NCI-H1092 (cell line): Measurements from ENCODE around the gene PIK3AP1.
"Not testable (repeated sequence)": the region's sequence is repeated elsewhere in the genome, so short reads cannot be mapped to it uniquely, and the experiment has no call there.

Experiments
- DNase-seq: peaks from one replicate; lab custom pipeline; 2025; lab: John Stamatoyannopoulos, UW

The PIK3AP1 gene

DNA sequence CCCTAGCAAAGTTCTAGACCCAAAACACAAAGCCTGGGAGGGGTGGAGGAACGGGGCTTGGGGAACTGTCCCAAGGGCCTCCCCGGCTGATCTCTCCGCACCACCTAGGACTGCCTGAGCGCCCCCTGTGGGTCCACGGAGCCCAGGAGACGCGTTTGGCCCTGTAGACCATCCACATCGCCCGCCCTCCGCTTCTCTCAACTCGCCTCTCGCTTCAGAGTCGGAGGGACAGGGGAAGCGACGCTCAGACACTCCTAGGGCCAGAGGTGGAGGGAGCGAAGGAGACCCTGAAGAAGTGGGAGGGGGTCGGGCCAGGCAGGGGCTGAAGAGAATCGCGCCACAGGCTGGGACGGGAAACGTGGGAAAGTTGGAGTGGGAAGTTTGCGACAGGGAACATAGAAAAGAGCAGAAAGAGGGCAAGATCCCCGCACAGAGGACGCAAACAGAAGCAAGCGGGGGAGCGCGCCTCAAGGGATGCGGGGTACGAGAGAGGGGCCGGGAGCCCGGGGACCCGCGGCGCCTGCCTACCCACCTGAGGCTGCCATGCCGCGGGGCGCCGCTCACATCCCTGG is 378 bp downstream of the PIK3AP1 start:
- no peak for DNase-seq

DNA sequence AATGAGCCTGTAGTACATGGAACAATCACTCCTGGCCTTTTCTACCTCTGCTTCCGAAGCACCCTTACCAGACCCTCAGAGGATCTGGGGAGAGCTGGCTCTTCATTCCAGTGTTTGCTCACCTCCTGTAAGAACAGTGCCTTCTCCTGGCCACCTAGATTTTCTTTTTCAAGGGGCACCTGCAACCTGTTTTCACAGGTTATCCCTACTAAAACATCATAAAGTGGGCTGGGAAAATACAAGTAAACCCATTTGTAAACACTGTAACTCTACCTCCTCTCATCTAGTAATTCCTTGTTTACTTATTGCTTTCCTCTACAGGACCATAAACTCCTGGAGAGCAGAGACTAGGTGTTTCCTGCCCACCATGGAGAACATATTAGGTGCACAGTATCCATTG is 1.1 kb downstream of the PIK3AP1 start:
- DNase-seq: no peak

DNA sequence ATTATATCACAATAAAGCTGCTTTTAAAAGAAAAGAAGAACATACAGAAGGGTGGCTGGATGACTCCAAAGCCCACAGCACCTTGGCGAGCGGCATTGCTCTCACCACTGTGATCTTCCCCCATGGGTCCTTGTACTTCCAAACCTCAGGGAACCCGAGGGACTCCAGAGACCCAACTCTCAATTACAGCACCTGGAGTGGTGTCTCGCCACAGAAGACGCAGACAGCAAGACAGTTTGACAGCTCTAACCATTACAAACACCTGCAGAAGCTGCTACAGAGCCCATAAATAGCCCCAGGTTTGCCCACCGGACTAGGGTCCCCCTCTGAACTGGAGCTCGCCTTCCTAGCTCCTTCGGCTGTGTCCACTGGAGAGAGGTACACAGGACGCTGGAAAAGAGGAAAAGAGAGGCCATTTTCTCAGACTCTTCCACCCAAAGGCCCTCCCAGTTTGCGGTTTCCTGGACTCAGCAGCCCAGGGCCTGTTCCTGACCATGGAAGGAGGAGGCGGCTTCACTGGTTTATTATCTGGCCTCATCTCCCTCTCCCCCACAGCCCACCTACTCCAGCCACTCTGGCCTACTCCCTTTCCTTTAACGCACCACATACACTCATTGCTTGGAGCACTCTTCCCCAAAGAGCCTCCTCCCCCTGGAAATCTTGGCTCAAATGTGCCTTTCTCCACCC is 1.9 kb downstream of the PIK3AP1 start:
- no peak for DNase-seq

DNA sequence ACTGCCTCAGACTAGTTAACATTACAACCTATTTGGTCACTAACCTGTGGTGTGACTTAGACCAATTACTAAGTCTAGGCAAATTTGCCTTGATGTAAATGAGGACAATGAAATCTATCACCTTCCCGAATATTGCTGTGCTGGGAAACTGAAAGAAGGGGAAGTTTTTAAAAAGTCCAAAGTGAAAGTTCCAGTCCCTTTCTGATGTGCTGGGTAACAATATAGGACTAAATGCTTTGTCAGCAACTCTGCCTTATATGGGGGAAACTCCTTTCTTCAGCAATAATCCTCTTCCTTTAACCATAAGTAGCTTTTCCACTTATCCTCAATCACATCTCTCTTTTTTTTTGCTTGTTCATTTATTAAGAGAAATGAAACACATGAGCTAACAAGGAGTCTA is 3.9 kb downstream of the PIK3AP1 start:
- no peak for DNase-seq

DNA sequence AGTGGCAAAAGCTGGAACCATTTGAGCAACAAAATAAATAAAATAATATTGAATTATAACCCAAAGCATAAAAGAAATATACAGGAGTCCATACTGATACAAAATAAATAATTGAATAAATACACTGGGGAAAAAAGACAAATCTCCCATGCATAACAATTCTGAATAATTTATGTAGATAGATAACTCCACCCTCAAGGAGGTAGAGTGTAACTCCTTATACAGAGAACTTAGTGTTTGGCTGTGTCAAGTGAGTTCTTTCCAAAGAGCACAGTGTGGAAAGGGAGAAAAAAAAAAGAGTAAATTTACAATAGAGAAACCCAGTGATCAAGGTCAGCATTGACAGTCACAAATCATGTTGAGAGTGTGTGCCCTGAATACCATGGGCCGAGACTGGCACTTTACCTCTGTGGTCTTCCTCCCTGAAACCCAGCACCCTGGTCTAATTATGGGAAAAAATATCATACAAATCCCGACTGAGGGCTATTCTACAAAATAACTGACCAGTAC is 5.5 kb downstream of the PIK3AP1 start:
- DNase-seq: no peak

DNA sequence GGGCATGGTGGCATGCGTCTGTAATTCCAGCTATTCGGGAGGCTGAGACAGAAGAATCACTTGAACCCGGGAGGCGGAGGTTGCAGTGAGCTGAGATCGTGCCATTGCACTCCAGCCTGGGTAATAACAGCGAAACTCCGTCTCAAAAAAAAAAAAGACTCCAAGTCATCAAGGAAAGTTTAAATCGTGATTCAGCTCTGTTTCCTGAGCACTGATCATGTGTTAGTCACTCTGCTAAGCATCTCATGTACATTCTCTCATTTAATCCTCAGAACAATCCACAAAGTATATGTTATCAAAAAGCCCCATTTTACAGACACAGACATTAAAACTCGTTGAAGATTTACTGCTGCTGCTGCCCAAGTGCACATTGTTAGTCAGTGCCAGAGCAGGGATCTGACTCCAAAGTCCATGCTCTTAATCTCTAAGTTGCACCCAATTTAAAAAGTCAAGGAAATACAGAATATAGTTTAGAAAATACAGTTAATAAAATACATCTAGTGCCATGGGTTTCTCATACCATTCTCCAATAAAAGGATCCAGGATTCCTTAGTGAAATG is 6.2 kb downstream of the PIK3AP1 start:
- DNase-seq: no peak

DNA sequence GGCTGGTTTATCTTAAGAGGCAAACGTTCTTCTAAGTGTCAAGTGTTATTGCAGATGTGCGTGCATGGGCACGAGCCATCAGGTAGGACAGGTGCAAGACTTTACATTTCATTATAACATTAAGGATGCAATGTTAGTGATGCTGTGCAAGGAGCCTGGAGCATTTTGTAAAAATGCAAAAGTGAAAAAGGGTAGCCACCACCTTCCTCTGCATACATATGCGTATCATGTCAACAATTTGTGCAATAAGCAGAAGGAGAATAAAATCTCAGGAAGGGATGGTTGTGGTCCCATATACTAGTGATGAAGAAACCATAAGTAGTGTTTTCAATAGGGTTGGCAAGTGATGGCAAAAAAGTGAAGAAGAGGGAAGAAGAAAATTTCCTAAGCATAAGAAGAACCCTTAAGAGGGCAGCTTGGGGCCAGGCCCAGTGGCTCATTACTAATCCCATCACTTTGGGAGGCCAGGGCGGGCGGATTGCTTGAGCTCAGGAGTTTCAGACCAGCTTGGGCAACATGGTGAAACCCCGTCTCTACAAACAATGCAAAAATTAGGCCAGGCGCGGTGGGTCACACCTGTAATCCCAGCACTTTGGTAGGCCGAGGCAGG is 7.5 kb downstream of the PIK3AP1 start:
- no peak for DNase-seq

DNA sequence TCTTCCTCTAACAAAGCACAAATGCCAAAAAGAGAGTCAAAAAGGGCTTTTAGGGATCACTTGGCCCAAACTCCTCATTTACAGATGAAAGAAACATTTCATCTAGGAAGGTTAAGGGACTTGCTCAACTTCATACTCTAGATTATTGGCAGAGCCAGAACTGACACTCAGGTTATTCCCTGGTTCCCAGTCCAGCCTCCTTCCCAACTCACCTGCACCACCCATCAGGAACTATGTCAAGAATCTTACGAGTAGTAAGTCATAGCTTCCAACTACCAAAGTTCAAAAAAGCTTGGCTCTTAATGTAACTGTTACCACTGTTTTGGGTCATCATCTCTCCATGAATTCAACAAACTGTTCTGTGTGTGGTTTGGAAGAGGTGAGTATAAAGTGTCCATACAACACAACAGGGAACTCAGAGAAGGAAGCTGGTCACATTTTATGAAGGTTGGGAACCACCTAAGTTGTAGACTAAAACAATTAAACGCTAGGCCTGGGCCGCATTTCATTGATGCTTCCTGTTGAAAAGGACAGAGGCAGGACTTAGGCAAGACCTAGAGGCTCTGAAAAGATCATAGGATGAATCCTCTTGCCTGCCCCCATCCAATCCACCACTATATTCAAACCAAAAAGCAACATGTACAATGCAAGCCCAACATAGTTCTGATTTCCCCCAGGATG is 9.1 kb downstream of the PIK3AP1 start:
- DNase-seq: no peak

DNA sequence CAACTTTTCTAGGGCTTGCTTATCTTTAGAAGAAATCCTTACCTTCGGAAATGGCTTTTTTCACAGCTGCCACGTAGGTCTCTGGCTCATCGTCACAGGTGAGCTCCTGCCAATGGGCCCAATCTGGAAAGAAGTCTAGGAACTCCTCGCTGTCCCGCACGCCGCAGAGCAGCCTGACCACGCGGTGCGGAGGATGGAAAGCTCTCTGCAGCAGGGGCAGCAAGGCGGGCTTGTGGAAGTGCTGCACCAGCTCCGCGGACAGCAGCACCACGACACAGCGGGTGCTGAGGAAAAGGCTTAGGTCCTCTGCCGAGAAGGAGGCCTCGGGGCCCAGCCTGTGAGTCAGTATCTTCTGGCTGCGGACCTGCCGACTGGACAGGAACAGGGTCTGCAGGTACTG is 10.8 kb downstream of the PIK3AP1 start:
- DNase-seq: no peak

DNA sequence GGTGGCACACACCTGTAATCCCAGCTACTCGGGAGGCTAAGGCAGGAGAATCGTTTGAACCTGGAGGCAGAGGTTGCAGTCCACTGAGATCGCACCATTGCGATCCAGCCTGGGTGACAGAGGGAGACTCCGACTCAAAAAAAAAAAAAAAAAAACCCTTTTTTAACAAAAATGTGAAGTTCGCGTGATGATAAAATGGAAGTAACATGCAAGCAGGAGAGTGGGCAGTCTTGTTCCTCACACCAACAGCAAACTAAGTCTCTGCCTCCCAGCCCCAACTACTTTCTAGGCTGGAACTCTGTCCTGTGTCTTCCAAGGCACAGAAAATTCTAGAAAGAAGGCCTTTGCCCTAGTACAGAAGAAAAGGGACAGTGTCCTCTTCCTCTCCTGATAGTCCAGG is 11.3 kb downstream of the PIK3AP1 start:
- no peak for DNase-seq

DNA sequence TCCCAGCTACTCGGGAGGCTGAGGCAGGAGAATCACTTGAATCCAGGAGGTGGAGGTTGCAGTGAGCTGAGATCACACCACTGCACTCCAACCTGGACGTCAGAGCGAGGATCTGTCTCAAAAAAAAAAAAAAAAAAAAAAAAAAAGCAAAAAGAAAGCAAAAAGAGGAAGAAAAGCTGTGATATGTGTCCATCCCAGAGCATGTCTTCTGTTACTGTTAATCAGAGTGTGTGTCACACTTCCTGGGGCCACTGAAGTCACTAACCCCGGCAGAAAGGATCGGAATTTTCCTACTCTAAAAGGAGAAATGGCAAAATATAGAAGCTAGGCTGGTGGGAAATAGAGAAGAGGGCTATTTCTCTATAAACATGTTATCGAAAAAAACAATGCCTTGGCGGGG is 11.9 kb downstream of the PIK3AP1 start:
- no peak for DNase-seq

DNA sequence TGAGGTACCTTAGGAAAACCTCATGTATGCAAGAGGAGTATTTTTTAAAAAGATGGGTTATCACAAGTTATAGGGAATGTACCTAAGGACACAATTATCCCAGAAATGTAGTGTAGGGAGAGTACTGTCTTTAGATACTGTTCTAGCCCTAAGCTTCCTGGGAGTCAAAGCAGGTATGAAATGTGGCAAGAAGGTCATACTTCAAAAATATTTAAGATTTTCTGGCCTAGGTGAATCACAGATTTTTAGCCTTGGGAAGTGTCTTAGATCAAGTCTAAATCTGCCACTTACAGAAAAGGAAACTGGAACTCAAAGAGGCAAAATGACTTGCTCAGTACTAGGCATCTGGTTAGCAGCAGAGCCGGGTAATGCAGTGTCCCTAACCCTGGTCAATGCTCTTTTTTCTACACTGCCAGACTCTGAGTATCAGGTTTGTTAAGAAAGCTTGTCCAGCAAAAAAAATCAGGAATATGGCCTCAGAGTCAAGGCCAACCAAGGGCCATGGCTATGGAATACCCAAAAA is 13.9 kb downstream of the PIK3AP1 start:
- no peak for DNase-seq

DNA sequence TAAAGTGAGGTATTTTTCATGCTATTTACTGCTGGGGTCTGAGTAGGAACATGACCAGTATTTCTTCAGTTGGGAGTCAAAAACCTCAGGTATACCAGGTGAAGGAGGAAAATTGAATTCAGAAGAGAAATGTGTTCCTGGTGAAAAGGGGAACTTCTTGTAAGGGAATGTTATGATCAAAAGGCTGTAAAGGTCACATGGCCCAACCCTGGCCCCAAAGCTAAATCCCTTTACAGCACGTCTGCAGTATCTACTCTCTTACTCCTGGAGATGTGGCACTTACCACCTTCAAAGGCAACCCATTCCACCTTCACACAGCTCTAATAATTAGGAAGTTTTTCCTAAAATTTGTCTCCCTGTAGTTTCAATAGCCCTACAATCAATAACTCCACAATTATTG is 15.2 kb downstream of the PIK3AP1 start:
- DNase-seq: no peak

DNA sequence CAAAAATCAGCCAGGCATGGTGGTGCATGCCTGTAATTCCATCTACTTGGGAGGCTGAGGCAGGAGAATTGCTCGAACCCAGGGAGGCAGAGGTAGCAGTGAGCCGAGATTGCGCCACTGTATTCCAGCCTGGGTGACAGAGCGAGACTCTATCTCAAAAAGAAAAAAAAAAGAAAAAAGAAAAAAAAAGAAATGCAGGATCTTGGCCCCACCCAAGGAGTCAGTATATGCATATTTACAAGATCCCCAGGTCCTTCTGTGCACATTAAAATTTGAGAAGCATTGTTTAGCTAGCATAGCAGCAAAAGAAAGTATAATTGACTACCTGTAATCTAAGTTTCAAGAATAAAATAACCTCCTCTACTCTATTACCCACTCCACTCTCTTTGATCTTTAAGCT is 15.8 kb downstream of the PIK3AP1 start:
- DNase-seq: no peak

DNA sequence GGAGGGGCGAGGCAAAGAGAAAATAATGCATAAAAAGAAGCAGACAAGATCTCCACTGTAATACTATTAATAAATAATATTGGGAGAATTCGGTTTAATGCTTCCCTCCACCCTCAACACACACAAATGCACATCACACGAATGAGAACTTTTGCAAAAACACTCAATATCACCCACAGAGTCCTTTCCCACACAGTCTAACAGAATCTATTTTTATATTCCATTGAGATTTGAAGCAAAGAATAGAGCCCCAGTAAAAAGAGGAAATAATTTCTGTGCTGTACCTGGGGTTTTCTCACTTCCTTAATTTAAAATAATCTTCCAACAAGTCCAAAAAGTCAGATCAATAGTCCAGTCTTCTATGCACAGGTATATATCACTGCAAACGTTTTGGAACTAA is 17.0 kb downstream of the PIK3AP1 start:
- DNase-seq: no peak

DNA sequence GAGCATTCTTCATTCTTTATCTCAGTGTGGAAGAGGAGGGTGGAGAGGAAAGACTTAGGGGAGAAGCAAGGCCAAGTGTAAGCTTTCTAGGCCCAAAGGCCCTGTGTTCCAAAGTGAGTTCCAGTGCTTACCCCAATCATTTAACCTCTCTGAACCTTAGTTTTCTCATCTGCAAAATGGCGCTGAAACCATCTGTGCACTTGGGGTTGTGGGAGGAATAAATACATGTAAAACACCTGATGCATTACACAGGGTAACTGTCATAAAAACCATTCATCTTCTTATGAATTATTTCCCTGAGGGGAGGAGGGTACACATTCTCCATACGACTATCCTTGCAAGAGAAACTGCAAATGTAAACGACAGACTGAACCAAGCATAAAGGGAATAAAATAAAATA is 19.0 kb downstream of the PIK3AP1 start:
- no peak for DNase-seq

DNA sequence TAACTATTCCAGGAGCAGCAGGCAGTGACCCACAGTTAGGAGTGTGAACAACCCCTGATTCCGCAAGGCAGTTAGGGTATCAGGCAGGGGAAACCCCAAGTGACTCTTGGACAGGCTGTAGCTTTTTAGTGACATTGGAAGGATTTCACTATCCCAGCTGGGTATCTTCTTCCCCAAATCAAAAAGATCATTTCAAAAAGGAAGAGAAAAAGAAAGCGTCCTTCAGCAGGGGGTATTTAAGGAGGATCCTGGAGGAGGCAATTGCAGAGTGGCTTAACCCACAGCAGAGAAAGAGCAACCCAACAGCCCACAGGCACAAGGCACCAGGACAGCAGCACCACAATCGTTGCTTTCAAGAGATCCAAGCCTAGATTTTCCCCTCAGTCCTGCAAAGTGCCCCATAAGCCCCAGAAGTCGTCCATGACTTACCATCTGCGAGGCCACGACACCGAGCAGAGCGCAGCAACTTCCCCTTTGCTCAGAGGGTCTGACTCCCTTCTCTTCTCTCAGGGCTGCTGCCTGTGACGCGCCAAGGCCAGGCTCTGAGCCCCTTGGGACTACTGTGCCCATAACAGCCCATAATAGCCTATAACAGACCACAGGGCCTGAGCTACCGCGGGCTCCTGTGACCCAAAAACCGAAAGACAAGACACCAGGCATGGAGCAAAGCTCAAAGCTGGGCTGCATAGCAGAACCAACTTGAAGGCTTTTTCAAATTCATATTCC is 19.8 kb downstream of the PIK3AP1 start:
- no peak for DNase-seq

DNA sequence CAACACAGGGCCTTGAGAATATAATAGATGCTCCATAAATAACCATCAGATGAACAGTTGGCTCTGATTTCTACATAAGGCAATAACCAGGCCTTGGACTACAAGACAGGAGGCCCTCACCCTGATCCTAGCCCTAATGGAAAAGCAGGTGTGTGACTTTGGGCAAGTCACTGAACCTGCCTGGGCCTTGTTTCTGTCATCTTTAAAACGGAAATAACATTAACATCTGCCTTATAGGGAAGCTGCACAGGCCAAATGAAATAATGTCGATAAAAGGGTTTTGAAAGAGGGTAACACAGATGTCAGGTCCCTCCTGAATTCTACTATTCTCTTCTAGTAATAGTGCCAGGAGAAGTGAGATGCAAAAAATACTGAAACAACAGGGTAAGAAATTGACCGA is 20.7 kb downstream of the PIK3AP1 start:
- no peak for DNase-seq

DNA sequence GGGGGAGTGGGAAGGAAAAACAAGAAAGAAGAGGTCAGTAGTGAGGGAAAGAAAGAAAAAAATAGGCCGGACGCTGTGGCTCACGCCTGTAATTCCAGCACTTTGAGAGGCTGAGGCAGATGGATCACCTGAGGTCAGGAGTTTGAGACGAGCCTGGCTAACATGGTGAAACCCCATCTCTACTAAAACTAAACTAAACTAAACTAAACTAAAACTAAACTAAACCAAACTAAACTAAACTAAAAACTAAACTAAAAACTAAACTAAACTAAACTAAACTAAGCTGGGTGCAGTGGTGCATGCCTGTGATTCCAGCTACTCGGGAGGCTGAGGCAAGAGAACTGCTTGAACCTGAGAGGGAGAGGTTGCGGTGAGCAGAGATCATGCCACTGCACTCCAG is 22.0 kb downstream of the PIK3AP1 start:
- DNase-seq: not testable (repeated sequence)

DNA sequence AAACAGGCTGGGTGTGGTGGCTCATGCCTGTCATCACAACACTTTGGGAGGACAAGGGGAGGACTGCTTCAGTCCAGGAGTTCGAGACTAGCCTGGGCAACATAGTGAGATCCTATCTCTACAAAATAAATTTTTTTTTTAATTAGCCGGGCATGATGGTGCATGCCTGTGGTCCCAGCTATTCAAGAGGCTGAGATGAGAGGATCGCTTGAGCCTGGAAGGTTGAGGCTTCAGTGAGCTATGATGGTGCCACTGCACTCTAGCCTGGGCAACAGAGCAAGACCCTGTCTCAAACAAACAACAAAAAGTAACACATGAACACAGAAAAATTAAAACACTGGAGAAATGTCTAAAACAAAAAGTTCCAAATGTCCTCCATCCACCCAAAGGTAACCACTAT is 22.9 kb downstream of the PIK3AP1 start:
- no peak for DNase-seq

DNA sequence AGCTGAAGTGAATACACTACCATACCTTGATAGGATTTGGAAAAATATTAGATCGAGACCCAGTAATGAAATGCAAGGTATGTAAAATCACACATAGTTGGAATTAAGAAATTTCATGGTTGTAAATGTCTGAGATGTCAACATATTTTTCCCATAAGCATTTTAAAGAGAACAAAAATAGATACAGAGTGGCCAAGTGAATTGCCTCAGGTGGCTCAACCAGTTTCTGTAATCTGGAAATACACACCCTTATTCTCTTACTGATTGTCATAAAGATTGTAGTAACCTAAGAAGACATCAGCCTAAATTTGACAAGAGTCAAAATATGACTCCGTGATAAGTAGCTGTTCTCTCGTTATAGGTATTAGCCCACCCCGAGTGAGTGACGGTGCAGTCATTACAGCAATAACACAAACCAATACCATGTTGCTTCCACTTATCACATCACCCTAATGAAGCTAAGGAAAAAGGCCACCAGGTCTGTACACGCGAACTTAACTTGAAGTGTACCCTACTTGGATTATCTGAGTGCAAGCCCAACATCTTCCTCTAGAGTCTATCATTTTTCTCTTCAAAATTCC is 23.4 kb downstream of the PIK3AP1 start:
- DNase-seq: no peak
